K562 (cell line): ENCODE measurements around the gene MPI. TPM values are rescaled to one million over a fixed set of nuclear protein-coding genes. Genes with fewer than 3 reads are reported as not detected.

Experiments
- ARID2 ChIP-seq: fragments of 450-650 bp; IDR thresholded peaks from 2 replicates; pipeline ENCODE4 v1.6.1; 2017; ENCODE audit warnings: antibody characterized with exemption, mild to moderate bottlenecking
- CBX1 ChIP-seq: sonication (generic); IDR thresholded peaks from 2 replicates; pipeline ENCODE4 v1.6.1; 2016; ENCODE audit warnings: antibody characterized with exemption, low read depth, mild to moderate bottlenecking
- CREB1 ChIP-seq, 2 experiments: sonication (generic) in 1 of 2; formaldehyde crosslinking in 1 of 2; IDR thresholded peaks; 2 replicates each; pipeline versions ENCODE4 v1.6.1 to v1.8.0; 2012 to 2022; ENCODE audit warnings: inconsistent platforms in 1 of 2, mild to moderate bottlenecking in 1 of 2, missing genetic modification reagents in 1 of 2, moderate library complexity in 1 of 2
- CSDE1 ChIP-seq, 2 experiments: fragments of 450-650 bp; IDR thresholded peaks; 2 replicates each; pipeline ENCODE4 v1.6.1; 2016; ENCODE audit warnings: mild to moderate bottlenecking in 1 of 2
- CTBP1 ChIP-seq: fragments of 450-650 bp; IDR thresholded peaks from 2 replicates; pipeline ENCODE4 v1.6.1; 2016; ENCODE audit warnings: borderline replicate concordance
- EHMT2 ChIP-seq: fragments of 450-650 bp; IDR thresholded peaks from 2 replicates; pipeline ENCODE4 v1.6.1; 2018; ENCODE audit warnings: antibody characterized with exemption
- ELF4 ChIP-seq: fragments of 450-650 bp; formaldehyde crosslinking; IDR thresholded peaks from 2 replicates; pipeline ENCODE4 v1.4.0; 2022; ENCODE audit warnings: missing genetic modification characterization
- HDGF ChIP-seq: fragments of 450-650 bp; IDR thresholded peaks from 2 replicates; pipeline ENCODE4 v1.6.1; 2016
- HNRNPH1 ChIP-seq: fragments of 200-400 bp; formaldehyde crosslinking; optimal IDR thresholded peaks from 2 replicates; pipeline ENCODE3; 2017; ENCODE audit warnings: low read depth, mild to moderate bottlenecking, low read length, moderate library complexity
- HNRNPK ChIP-seq: fragments of 200-400 bp; formaldehyde crosslinking; IDR thresholded peaks from one replicate; pipeline ENCODE4 v1.6.1; 2018; ENCODE audit warnings: mild to moderate bottlenecking, low read depth, low read length; ENCODE audit not compliant: poor library complexity, severe bottlenecking
- IFI16 ChIP-seq: fragments of 250-450 bp; sonication (Bioruptor Pico); IDR thresholded peaks from 2 replicates; pipeline ENCODE4 v2.1.2; 2022; ENCODE audit warnings: mild to moderate bottlenecking, inconsistent platforms
- NR2C2 ChIP-seq, 2 experiments: fragments of 200-800 bp in 1 of 2; sonication (Bioruptor generic) in 1 of 2; sonication (generic) in 1 of 2; formaldehyde crosslinking in 1 of 2; IDR thresholded peaks; 2 replicates each; pipeline versions ENCODE4 v1.6.1 to v1.8.0; 2016 to 2022; ENCODE audit warnings: mild to moderate bottlenecking in 1 of 2, missing compliant biosample characterization in 1 of 2, missing genetic modification characterization in 1 of 2, missing genetic modification reagents in 1 of 2
- PURB ChIP-seq: sonication (generic); formaldehyde crosslinking; IDR thresholded peaks from 2 replicates; pipeline ENCODE4 v1.9.0; 2021; ENCODE audit warnings: low read depth, mild to moderate bottlenecking, missing genetic modification reagents
- RCOR1 ChIP-seq, 2 experiments: IDR thresholded peaks; 2 replicates each; pipeline ENCODE4 v1.6.1; 2012; ENCODE audit warnings: low read depth in 2 of 2, low read length in 2 of 2, borderline replicate concordance in 1 of 2, improper control_type of control experiment in 1 of 2
- STAG1 ChIP-seq: sonication (generic); formaldehyde crosslinking; IDR thresholded peaks from 2 replicates; pipeline ENCODE4 v1.5.0; 2020; ENCODE audit warnings: missing genetic modification reagents, borderline replicate concordance
- TCF3 ChIP-seq: sonication (generic); formaldehyde crosslinking; IDR thresholded peaks from 2 replicates; pipeline ENCODE4 v1.4.0; 2020; ENCODE audit warnings: mild to moderate bottlenecking, missing genetic modification reagents
- TFAM ChIP-seq: fragments of 250-450 bp; sonication (Bioruptor Pico); conservative IDR thresholded peaks from 2 replicates; pipeline ENCODE4 v1.5.0; 2021; ENCODE audit warnings: mild to moderate bottlenecking, moderate library complexity
- ZBED1 ChIP-seq: IDR thresholded peaks from 2 replicates; pipeline ENCODE4 v1.6.1; 2014
- ZBTB17 ChIP-seq: fragments of 450-650 bp; formaldehyde crosslinking; IDR thresholded peaks from 2 replicates; pipeline ENCODE4 v1.4.0; 2020; ENCODE audit warnings: mild to moderate bottlenecking
- ZNF133 ChIP-seq: fragments of 250-450 bp; sonication (Bioruptor Pico); IDR thresholded peaks from 2 replicates; pipeline ENCODE4 v1.4.0; 2020; ENCODE audit warnings: mild to moderate bottlenecking
- ZNF282 ChIP-seq: sonication (generic); formaldehyde crosslinking; IDR thresholded peaks from 2 replicates; pipeline ENCODE4 v1.8.1; 2023; ENCODE audit warnings: missing genetic modification reagents
- polyA plus RNA-seq, 8 experiments: library from polyadenylated mRNA; depleted of rRNA in 4 of 8; stranded (reverse) in 5 of 8; unstranded in 3 of 8; fragments of >200 nt; fragmentation: Nextera tagmentation in 2 of 8; fragmentation: Illumina TruSeq in 1 of 8; extraction: Ambion mirVana in 2 of 8; extraction: Trizol in 1 of 8; gene quantifications; 2 replicates each; pipeline versions ENCODE4 v1.2.1 to v1.2.3, GENCODE V29; 2011 to 2014; ENCODE audit warnings: inconsistent platforms in 1 of 8, missing spikeins in 1 of 8
- total RNA-seq, 7 experiments: library from RNA; depleted of rRNA in 6 of 7; stranded (reverse); fragments of >200 nt in 6 of 7; fragmentation: Illumina TruSeq in 2 of 7; extraction: Trizol in 2 of 7; gene quantifications; 2 replicates each; pipeline versions ENCODE4 v1.2.1 to v1.2.3, GENCODE V29; 2011 to 2021; ENCODE audit warnings: low replicate concordance in 1 of 7
- TF ChIP-seq, protein P1 (sequence below): fragments of 450-650 bp; formaldehyde crosslinking; conservative IDR thresholded peaks from 2 replicates; pipeline ENCODE4 v1.4.0; 2022; ENCODE audit warnings: mild to moderate bottlenecking, missing genetic modification characterization
- TF ChIP-seq, protein P2 (sequence below), 2 experiments: IDR thresholded peaks; 2 replicates each; pipeline ENCODE4 v1.6.1; 2011; ENCODE audit warnings: borderline replicate concordance in 1 of 2, control low read depth in 1 of 2, low read depth in 1 of 2, low read length in 1 of 2, mild to moderate bottlenecking in 1 of 2, mixed read lengths in 1 of 2, moderate library complexity in 1 of 2; ENCODE audit not compliant: insufficient read depth in 1 of 2, insufficient read length in 1 of 2, poor library complexity in 1 of 2, severe bottlenecking in 1 of 2; ENCODE audit errors: extremely low read depth in 1 of 2

Gene MPI
- total and polyA plus RNA-seq, 9 of the 15 experiments (the other 6 are each of a cell fraction or from before 2014, with no cell fraction given) = 30.7 to 105 (median 40.5) TPM

DNA sequence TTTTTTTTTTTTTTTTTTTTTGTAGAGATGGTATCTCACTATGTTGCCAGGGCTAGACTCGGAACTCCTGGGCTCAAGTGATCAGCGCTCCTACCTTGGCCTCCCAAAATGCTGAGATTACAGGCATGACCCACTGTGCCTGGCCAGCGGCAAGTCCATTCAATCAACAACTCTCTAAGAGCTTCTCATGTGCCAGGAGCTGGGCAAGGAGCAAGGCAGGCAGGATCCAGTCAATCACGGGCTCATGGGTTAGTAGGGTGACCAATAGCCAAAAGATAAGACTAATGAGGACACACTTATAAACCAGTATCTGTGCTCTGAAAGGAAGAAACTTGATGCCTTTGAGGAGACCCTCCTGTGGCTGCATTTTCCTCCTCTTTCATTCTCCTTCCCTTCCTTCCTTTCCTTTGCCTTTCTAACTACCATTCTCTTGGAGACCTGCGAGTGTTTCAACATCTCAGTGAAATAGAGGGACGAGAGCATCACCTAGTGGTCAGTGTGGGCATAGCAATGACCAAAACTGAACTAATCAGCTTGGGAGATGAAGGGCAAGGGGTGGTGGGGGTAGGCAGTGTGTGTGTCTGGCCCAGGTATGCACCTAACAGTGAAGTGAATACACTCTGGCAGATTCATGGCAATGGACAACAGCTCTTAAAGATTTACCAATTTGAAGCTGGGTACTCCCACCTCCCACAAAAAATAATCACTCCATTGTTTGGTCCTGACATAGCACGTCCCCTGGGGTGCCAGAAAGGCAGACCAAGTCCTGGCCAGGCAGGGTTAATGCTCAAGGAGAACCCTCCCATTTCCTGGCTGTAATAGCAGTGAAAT lies 60.5 kb downstream of the MPI start (continued):
- TF ChIP-seq CTBP1 (peak; percentile 36; the same call in 1 of the 2 replicates), NR2C2 (CRISPR knock-in tag; IDR thresholded peaks at IDR 0.05) (peak; percentile 37; the same call in 1 of the 2 replicates), NR2C2 (tag; IDR thresholded peaks at IDR 0.05) (no peak), STAG1 (peak; percentile 52; the same call in 1 of the 2 replicates), HDGF (no peak), ZBED1 (no peak), EHMT2 (peak; percentile 60; the same call in 1 of the 2 replicates), HNRNPH1 (no peak), CREB1 (IDR thresholded peaks at IDR 0.05) (no peak), CREB1 (CRISPR knock-in tag; IDR thresholded peaks at IDR 0.05) (no peak; the same call in 1 of the 2 replicates), CSDE1 (IDR thresholded peaks at IDR 0.05) (peak in 1 of 2 experiments; percentile 50; a peak in 1 of 4 replicates), ELF4 (0 out of 2 replicates have a peak, but pooled peaks have one; percentile 43), HNRNPK (no peak), TCF3 (no peak), RCOR1 (IDR thresholded peaks at IDR 0.05; ENCODE audit: borderline replicate concordance in 1 of 2, low read depth in 2 of 2, low read length in 2 of 2) (peak in 1 of 2 experiments; percentile 51; a peak in 1 of 4 replicates), ARID2 (peak; percentile 43; the same call in 1 of the 2 replicates), PURB (no peak), ZBTB17 (CRISPR knock-in tag) (no peak), IFI16 (CRISPR knock-in tag) (no peak), ZNF282 (CRISPR knock-in tag) (0 out of 2 replicates have a peak, but pooled peaks have one; percentile 42), ZNF133 (CRISPR knock-in tag) (no peak), CBX1 (no peak), TFAM (CRISPR knock-in tag) (no peak)
- TF ChIP-seq, protein P1, sequence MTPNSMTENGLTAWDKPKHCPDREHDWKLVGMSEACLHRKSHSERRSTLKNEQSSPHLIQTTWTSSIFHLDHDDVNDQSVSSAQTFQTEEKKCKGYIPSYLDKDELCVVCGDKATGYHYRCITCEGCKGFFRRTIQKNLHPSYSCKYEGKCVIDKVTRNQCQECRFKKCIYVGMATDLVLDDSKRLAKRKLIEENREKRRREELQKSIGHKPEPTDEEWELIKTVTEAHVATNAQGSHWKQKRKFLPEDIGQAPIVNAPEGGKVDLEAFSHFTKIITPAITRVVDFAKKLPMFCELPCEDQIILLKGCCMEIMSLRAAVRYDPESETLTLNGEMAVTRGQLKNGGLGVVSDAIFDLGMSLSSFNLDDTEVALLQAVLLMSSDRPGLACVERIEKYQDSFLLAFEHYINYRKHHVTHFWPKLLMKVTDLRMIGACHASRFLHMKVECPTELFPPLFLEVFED (CRISPR knock-in tag) = peak; percentile 81; the same call in 1 of the 2 replicates
- TF ChIP-seq, protein P2, sequence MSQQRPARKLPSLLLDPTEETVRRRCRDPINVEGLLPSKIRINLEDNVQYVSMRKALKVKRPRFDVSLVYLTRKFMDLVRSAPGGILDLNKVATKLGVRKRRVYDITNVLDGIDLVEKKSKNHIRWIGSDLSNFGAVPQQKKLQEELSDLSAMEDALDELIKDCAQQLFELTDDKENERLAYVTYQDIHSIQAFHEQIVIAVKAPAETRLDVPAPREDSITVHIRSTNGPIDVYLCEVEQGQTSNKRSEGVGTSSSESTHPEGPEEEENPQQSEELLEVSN (IDR thresholded peaks at IDR 0.05; ENCODE audit: borderline replicate concordance in 1 of 2, extremely low read depth in 1 of 2, insufficient read depth in 1 of 2, insufficient read length in 1 of 2, low read depth in 1 of 2, low read length in 1 of 2, poor library complexity in 1 of 2, severe bottlenecking in 1 of 2) = no peak
